Gastrocnemius medialis (tissue), 4 donors: ENCODE data around the gene KCNJ10. TPM values are rescaled to one million over a fixed set of nuclear protein-coding genes. Genes with fewer than 3 reads are reported as not detected.
A peak's percentile ranks its signal among the peaks of the same experiment; 100 is the strongest.

Experiments used
- ATAC-seq, 2 donors: fragments of 150-250 bp; one replicate each; pipeline ENCODE4 v1.9.1; 2016
- DNase-seq, 2 donors: peaks; one replicate each; pipeline ENCODE4 v3.0.0-alpha.2; 2019
- H3K27ac ChIP-seq, 4 donors: fragments of 200-600 bp; sonication (generic); 1 replicate in 1 of 4; 2 replicates in 3 of 4; pipeline ENCODE4 v1.5.1; 2016 to 2018; ENCODE audit warnings: mild to moderate bottlenecking in 2 of 4, moderate library complexity in 1 of 4
- H3K27me3 ChIP-seq, 3 donors: fragments of 200-600 bp; sonication (generic) in 2 of 3; 1 replicate in 1 of 3; 2 replicates in 2 of 3; pipeline versions ENCODE4 v1.5.1 to v1.6.0; 2016 to 2019; ENCODE audit warnings: mild to moderate bottlenecking in 1 of 3, moderate library complexity in 1 of 3
- H3K36me3 ChIP-seq, 2 donors: fragments of 200-600 bp; sonication (generic) in 1 of 2; one replicate each; pipeline ENCODE4 v1.5.1; 2017 to 2018
- H3K4me1 ChIP-seq, 2 donors: fragments of 200-600 bp; sonication (generic) in 1 of 2; one replicate each; pipeline ENCODE4 v1.5.1; 2016 to 2017; ENCODE audit warnings: mild to moderate bottlenecking in 2 of 2
- H3K4me3 ChIP-seq, 4 donors: fragments of 200-600 bp; sonication (generic) in 3 of 4; 1 replicate in 1 of 4; 2 replicates in 3 of 4; pipeline ENCODE4 v1.5.1; 2016 to 2019; ENCODE audit warnings: mild to moderate bottlenecking in 2 of 4
- H3K9me3 ChIP-seq, 3 donors: fragments of 200-600 bp; sonication (generic) in 2 of 3; 1 replicate in 1 of 3; 2 replicates in 2 of 3; pipeline ENCODE4 v1.5.1; 2016 to 2019
- CTCF ChIP-seq, 5 experiments: fragments of 450-650 bp in 3 of 5; fragments of 200-600 bp in 2 of 5; sonication (generic) in 2 of 5; IDR thresholded peaks in 4 of 5; conservative IDR thresholded peaks in 1 of 5; 1 replicate in 4 of 5; 2 replicates in 1 of 5; pipeline ENCODE4 v1.5.1; 2016 to 2019; ENCODE audit warnings: antibody characterized with exemption in 5 of 5, mild to moderate bottlenecking in 3 of 5, moderate library complexity in 3 of 5
- POLR2A ChIP-seq, 2 donors: fragments of 450-650 bp; IDR thresholded peaks; one replicate each; pipeline ENCODE4 v1.6.1; 2017; ENCODE audit warnings: antibody characterized with exemption in 2 of 2, mild to moderate bottlenecking in 2 of 2, moderate library complexity in 2 of 2
- in situ Hi-C, 4 donors: fragments of 200-750 bp; cut with MboI; loops; one replicate each; pipeline versions ENCODE4 v1.15.0 to v1.8.0; 2017; ENCODE audit warnings: low sequenced_read_pairs in 4 of 4
- intact Hi-C: fragments of 100-400 bp; cut with DNase I; formaldehyde crosslinking; loops from one replicate; pipeline ENCODE4 v1.15.1; 2023; ENCODE audit warnings: low total_unique reads
- total RNA-seq, 4 donors: library from RNA; depleted of rRNA; stranded (reverse); fragments of >200 nt; gene quantifications; one replicate each; pipeline versions ENCODE4 v1.1.0 to v1.2.3, GENCODE V29; 2016

Gene KCNJ10
- total RNA-seq, 4 donors from 2014 or later = not detected

GRCh38 chr1:160090760-160091159, 20.8 kb upstream of the KCNJ10 start:
- H3K4me3 ChIP-seq = no peak overlapping the region
- ATAC-seq (no peak), DNase-seq (no peak)
- in situ Hi-C loops = loop anchor here in 2 of 4 donors (10.0 to 25.0 kb wide), 3 partner anchors 164 to 272 kb away; partner anchors contain the start of genes NHLH1 (in 2 of the 2) and PEX19 (in 1 of the 2)
- intact Hi-C loops = no loop called here
- H3K36me3 ChIP-seq = peaks cover 0 to 6% of the 10 kb centered on the region in 2 donors
- no peaks in the 10 kb centered on the region for H3K27me3 ChIP-seq
- H3K9me3 ChIP-seq = no peaks in the 10 kb centered on the region
- H3K27ac ChIP-seq = no peak overlapping the region
- TF ChIP-seq POLR2A (IDR thresholded peaks at IDR 0.05) (no peak), CTCF (IDR thresholded peaks at IDR 0.05 in 4 of 5, conservative IDR thresholded peaks at IDR 0.05 in 1 of 5) (no peak)
- peaks cover 0 to 5% of the 10 kb centered on the region in 2 donors for H3K4me1 ChIP-seq

DNA sequence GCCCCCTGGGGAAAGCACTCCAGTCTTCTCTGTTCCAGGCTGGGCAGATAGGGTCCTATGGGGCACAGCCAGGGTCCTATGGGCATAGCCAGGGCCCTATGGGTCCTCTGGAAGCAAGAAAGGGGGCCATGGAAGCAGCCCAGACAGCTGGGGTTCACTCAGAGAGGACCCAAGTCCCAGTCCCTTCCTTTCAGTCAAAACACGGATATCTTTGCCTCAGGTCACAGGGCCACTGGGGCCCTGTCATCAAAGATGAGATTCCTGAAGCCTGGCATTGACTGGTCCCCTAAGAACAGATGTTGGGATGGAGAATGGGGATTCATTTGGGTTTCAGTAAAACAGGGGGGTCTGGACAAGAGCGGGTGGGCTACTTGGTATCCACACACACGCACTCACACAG, 19.9 kb upstream of the KCNJ10 start:
- no peak for ATAC-seq
- Histone ChIP-seq H3K4me1 (peaks cover 0 to 6% of the 10 kb centered on the region in 2 donors), H3K36me3 (peaks cover 0 to 6% of the 10 kb centered on the region in 2 donors), H3K4me3 (no peak overlapping the region), H3K27ac (no peak overlapping the region), H3K27me3 (no peaks in the 10 kb centered on the region), H3K9me3 (no peaks in the 10 kb centered on the region)
- intact Hi-C loops = loop anchor here (5.0 to 10.0 kb wide), 2 partner anchors 202 to 285 kb away; no protein-coding TSS in a partner anchor
- TF ChIP-seq CTCF (IDR thresholded peaks at IDR 0.05 in 4 of 5, conservative IDR thresholded peaks at IDR 0.05 in 1 of 5) = no peak
- TF ChIP-seq POLR2A (IDR thresholded peaks at IDR 0.05) = no peak
- DNase-seq = no peak
- in situ Hi-C loops = loop anchor here in 3 of 4 donors (10.0 to 25.0 kb wide), 4 partner anchors 55 to 272 kb away; partner anchors contain the start of genes NHLH1 (in 2 of the 3), PEX19 (in 1 of the 3) and PIGM (in 1 of the 3)

- intact Hi-C loops (loop anchor here (5.0 to 10.0 kb wide), 2 partner anchors 205 to 288 kb away; no protein-coding TSS in a partner anchor), in situ Hi-C loops (loop anchor here in 3 of 4 donors (10.0 to 25.0 kb wide), 3 partner anchors 52 to 275 kb away; partner anchors contain the start of genes NHLH1 (in 2 of the 3), PEX19 (in 1 of the 3) and PIGM (in 1 of the 3))
- Histone ChIP-seq H3K4me1 (peaks cover 0 to 6% of the 10 kb centered on the region in 2 donors), H3K36me3 (peaks cover 0 to 4% of the 10 kb centered on the region in 2 donors), H3K27me3 (peaks cover 0 to 7% (median 1%) of the 10 kb centered on the region in 3 donors), H3K4me3 (no peak overlapping the region), H3K9me3 (no peaks in the 10 kb centered on the region), H3K27ac (no peak overlapping the region)
- DNase-seq (no peak), ATAC-seq (no peak)
- TF ChIP-seq POLR2A (IDR thresholded peaks at IDR 0.05) (no peak), CTCF (IDR thresholded peaks at IDR 0.05 in 4 of 5, conservative IDR thresholded peaks at IDR 0.05 in 1 of 5) (no peak)
Observed at GRCh38 chr1:160087118-160087662, 17.2 kb upstream of the KCNJ10 start.

DNA sequence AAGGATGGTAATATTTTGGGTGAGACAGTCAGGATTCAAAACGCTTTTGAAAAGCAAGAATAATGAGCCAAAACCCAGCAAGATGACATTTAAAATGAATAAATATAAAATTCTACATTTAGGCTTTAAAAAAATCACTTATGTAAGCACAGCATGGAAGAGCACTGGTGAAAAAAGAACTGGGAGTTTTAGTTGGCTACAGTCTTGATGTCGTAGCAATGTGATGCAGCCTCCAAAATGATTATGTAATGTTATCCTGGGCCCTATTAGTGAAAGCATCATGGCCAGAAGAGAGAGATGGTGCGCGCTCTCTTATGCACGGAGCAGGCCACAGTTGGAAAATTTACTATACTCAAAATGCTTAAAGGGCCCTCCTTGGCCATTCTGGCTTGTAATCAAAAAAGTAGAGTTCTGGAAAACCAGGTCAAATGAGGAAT, 16.5 kb upstream of the KCNJ10 start:
- H3K4me3 ChIP-seq = no peak overlapping the region
- H3K9me3 ChIP-seq = no peaks in the 10 kb centered on the region
- H3K27ac ChIP-seq = peak overlapping the region; percentile 14 to 51 (median 36)
- H3K27me3 ChIP-seq = peaks cover 0 to 9% (median 3%) of the 10 kb centered on the region in 3 donors
- intact Hi-C loops = loop anchor here (5.0 to 10.0 kb wide), 2 partner anchors 206 to 288 kb away; no protein-coding TSS in a partner anchor
- DNase-seq (no peak), ATAC-seq (peak in 1 of 2 donors; percentile 53)
- H3K4me1 ChIP-seq = peaks cover 0 to 6% of the 10 kb centered on the region in 2 donors
- TF ChIP-seq CTCF (IDR thresholded peaks at IDR 0.05 in 4 of 5, conservative IDR thresholded peaks at IDR 0.05 in 1 of 5) (no peak), POLR2A (IDR thresholded peaks at IDR 0.05) (no peak)
- no peaks in the 10 kb centered on the region for H3K36me3 ChIP-seq
- in situ Hi-C loops = loop anchor here in 3 of 4 donors (10.0 to 25.0 kb wide), 3 partner anchors 52 to 276 kb away; partner anchors contain the start of genes NHLH1 (in 2 of the 3), PEX19 (in 1 of the 3) and PIGM (in 1 of the 3)
